HG03520 (cell line): ENCODE results near the gene LILRA1.
"Not testable (repeated sequence)": the region's sequence is repeated elsewhere in the genome, so short reads cannot be mapped to it uniquely, and the experiment has no call there.

ENCODE experiments used
- ATAC-seq: cut with Tn5 transposase; IDR thresholded peaks from one replicate; pipeline ENCODE4 v1.9.1; 2021; ENCODE audit warnings: mild to moderate bottlenecking, moderate library complexity; ENCODE audit not compliant: unreplicated experiment

Gene LILRA1

DNA sequence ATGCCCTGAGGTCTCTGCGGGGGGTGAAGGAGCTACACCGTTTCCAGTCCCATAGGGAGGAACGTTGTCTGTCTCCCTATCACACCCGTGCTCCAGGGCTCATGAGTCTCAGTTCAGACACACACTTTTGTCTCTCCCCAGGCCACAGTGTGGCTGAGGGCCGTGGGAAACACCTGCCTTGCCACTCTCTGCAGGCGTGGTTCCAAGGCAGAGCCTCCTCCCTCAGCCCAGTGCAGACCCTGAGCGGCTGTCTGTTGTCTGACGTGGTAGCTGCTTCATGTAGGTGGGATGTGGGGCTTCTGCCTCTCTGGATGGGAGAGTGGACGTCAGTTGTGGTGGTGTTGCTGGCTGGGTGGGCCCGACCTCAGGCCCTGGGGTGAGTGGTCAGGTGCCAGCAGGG, 30.8 kb downstream of the LILRA1 start:
- not testable (repeated sequence) for ATAC-seq

GRCh38 chr19:54624934-54625730, 31.7 kb downstream of the LILRA1 start:
- ATAC-seq, result not testable (repeated sequence)

DNA sequence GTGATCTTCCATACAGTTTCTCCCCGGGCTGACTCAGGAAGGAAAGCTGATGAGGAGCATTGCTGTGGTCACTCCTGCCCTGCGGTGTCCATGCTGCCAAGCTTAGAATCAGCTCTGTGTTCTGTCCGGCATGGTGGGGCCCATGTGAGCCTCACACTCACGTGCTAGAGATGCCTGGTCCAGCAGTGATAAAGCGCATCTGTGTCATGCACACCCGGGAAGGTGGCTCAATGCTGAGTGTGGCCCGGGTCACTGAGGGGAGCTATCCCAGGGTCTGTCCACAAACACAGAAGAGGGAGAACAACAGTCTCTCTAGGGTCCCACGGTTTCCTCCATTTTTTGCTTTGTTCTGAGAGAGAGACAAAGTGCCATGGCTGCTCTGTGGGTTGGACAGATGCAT, 33.3 kb downstream of the LILRA1 start:
- no peak for ATAC-seq

- not testable (repeated sequence) for ATAC-seq
These were observed 34.5 kb downstream of the LILRA1 start for GRCh38 chr19:54627912-54628311.

GRCh38 chr19:54630262-54630661, 36.8 kb downstream of the LILRA1 start, which contains the start of gene LILRB1:
Gene LILRB1, plus strand, starts transcription at chr19:54630484. Its CDS starts 590 bp downstream, at chr19:54631074.
- ATAC-seq, result not testable (repeated sequence)

DNA sequence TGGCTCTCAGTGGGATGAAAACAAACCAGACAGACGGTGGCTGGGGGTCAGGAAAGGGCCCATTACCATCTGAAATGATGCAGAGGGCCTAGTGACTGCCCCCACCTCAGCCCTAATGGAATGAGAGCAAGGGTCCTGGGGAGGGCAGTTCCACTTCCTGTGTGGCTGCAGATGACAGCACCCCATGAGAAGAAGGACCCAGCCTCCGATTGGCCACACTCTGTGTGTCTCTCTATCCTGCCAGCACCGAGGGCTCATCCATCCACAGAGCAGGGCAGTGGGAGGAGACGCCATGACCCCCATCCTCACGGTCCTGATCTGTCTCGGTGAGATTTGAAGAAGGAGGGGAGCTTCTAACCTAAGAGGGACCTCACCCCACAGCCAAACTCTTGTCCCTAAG, 37.4 kb downstream of the LILRA1 start:
- no peak for ATAC-seq

DNA sequence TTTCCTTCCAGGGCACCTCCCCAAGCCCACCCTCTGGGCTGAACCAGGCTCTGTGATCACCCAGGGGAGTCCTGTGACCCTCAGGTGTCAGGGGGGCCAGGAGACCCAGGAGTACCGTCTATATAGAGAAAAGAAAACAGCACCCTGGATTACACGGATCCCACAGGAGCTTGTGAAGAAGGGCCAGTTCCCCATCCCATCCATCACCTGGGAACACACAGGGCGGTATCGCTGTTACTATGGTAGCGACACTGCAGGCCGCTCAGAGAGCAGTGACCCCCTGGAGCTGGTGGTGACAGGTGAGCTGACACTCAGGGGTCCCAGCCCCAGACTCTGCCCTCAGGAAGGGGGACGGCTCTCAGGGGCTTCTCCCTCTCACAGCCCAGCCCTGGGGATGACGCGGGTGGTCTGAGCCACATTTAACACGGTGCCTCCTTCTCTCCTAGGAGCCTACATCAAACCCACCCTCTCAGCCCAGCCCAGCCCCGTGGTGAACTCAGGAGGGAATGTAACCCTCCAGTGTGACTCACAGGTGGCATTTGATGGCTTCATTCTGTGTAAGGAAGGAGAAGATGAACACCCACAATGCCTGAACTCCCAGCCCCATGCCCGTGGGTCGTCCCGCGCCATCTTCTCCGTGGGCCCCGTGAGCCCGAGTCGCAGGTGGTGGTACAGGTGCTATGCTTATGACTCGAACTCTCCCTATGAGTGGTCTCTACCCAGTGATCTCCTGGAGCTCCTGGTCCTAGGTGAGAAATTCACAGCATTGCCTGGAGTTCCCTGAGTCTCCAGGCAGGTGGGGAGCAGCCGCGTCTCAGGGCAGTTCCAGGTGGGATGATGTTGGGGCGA, 38.3 kb downstream of the LILRA1 start:
- not testable (repeated sequence) for ATAC-seq

GRCh38 chr19:54632517-54632916, 39.1 kb downstream of the LILRA1 start:
- ATAC-seq, result not testable (repeated sequence)

- ATAC-seq, result no peak
These were observed 40.0 kb downstream of the LILRA1 start for GRCh38 chr19:54633401-54633800.

DNA sequence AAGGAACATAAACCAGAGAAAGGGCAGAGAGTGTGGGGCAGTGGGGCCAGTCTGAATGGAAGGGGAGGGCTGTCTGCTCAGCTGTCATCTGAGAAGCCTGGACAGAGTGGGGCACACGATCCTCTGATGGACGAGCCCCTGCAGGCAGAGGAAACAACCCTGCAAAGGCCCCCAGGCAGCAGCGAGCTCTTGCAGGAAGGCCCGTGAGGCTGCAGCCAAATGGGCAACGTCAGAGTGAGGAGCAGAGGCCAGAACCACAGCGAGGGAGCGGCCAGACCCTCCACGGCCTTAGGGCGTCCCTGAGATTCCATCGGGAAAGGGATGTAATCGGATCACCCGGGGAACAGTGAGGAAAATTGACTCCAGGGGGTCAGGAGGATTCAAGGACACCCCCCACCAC, 42.6 kb downstream of the LILRA1 start:
- not testable (repeated sequence) for ATAC-seq

DNA sequence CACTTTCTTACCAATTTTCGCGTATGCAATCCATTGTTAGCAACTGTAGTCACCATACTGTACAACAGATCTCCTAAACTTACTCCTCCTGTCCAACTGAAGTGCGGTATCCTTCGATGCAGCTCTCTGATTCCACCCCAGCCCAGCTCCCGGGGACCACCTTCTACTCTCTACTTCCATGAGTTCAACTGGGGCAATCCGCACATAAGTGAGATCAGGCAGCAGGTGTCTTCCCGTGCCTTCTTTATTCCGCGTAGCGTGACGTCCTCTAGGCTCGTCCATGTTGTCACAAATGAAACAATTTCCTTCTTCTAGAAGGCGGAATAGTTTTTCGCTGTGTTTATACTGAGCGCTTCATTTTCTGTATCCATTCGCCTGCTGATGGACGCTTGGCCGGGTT, 45.3 kb downstream of the LILRA1 start:
- no peak for ATAC-seq

DNA sequence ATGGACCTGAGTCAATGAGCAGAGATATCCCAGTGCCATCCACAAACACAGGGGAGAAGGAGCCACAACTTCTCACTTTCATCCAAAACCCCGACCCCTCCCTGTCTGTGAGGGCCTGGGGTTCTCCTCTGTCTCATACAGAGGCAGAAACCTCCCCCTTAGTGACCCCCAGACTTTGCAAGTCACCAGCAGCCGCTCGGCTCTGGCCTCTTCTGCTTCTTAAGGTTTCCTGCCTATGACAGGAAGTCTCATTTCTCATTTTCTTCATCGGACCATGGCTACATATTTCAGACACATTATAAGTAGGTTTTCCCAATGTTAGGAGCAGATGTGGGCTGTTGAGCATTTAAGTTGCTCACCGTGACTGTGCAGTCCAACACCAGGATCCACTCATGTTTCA, 49.5 kb downstream of the LILRA1 start:
- not testable (repeated sequence) for ATAC-seq

- ATAC-seq, result not testable (repeated sequence)
These were observed 50.2 kb downstream of the LILRA1 start for GRCh38 chr19:54643583-54643982.

DNA sequence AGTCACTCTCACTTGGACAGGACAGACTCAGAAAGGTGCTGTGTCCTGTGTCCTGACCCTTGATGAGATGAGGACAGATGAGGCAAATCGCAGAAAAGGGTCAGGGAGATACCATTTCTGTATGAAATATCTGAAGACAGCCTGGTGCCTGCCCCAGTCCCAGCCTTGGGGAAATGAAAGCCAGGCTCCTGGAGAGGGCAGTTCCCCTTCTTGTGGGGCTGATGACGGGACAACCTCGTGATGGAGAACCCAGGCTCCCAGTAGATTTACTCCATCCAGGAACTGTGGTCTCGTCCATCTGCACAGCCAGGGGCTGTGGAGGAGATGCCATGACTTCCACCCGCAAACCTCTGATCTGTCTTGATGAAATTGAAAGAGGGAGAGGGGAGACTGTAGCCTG, 50.6 kb downstream of the LILRA1 start:
- ATAC-seq, result no peak

GRCh38 chr19:54646331-54646841, 53.0 kb downstream of the LILRA1 start:
- no peak for ATAC-seq

DNA sequence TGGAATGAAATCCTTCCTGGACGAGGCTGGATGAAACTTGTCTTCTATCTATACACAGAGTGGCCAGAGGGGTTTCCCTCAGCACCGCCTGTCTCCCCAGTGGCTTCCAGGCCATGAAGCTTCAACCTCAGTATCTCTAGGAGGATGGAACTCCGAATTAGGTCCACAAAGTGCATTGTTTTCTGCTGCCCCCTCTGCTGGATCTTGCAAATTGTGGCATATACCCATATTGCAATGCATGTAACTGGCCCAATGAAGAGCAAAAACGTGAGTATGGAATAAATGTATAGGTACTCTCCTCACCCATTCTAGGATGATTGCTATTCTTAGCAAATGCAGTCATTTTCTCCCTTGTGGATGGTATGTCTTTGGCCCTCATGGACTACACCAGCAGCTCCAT, 54.7 kb downstream of the LILRA1 start:
- ATAC-seq, result no peak

- no peak for ATAC-seq
These were observed 56.8 kb downstream of the LILRA1 start for GRCh38 chr19:54650108-54650655.
